ENCODE data around the gene RPS19BP1.

Gene RPS19BP1, protein sequence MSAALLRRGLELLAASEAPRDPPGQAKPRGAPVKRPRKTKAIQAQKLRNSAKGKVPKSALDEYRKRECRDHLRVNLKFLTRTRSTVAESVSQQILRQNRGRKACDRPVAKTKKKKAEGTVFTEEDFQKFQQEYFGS

GRCh38 chr22:39532215-39533073 lies at the start of gene RPS19BP1:
Gene RPS19BP1 (minus strand): TSS chr22:39532748. CDS start chr22:39532738, 10 bp downstream.
- in situ Hi-C loops (cut with MboI; ENCODE audit: low sequenced_read_pairs) = loop anchor here (25.0 kb wide), 1 partner anchor 370 kb away; the partner anchor contains the start of gene CBX7

GRCh38 chr22:39581303-39581702 lies 48.8 kb upstream of the RPS19BP1 start:
- in situ Hi-C loops (cut with MboI; ENCODE audit: low sequenced_read_pairs) = no loop called here

DNA sequence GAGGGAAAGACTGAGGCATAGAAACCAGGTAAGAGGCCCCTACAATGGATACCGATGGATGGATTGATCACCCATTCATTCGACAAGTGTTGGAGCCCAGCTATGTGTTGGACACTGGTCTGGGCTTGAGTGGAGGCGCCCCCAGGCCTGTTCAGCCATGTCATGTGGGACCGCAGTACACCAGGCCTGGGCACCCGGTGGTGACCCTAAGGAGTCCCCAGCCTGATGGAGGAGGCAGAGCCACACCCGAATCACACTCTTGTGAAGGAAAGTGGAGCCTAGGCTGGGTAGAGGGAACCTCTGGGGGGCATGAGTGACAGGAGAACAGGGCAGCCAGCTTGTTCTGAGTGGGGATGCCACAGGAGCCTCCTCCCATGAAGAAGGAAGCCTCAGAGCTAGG lies 48.2 kb upstream of the RPS19BP1 start:
- in situ Hi-C loops (cut with MboI; ENCODE audit: low sequenced_read_pairs) = no loop called here

- in situ Hi-C loops (cut with MboI; ENCODE audit: low sequenced_read_pairs) = no loop called here
These were observed 47.5 kb upstream of the RPS19BP1 start for GRCh38 chr22:39580006-39580441.

DNA sequence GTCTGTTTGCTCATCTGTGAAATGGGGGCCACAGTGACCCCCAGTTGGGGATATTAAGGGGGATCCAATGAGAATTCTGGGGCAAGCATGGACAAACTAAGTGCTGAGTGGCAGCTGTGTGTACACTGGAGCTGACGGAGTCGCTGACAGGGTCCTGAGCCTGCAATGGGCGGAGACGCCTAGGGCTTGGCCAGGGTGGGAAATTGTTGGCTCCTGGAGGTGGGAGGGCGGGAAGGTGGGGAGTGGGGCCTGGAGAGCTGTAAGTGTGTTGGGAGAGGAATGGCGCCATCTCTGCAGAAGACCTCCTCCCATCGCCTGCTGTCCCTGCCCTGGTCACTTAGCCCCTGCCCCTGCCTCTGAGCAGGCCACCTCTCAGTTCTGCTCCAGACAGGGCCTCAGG lies 45.4 kb upstream of the RPS19BP1 start:
- in situ Hi-C loops (cut with MboI; ENCODE audit: low sequenced_read_pairs) = no loop called here

DNA sequence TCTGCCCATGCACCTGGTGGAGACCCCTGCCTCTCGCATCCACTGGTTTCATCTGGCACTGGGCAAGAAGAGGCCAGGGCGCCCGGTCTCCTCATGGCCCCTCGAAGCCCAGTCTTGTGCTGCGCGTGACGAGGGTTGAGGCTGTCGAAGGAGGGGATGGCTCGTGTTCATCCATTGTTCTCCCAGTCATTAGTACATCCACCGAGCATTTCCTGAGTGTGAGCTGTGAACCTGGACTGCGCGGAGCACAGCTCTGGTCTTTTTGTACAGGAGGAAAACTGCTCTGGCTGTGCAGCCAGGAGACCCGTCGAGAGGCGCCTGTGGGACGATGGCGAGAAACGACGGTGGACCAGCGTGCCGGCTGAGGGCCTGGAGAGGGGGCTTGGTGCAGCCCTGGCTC lies 44.8 kb upstream of the RPS19BP1 start:
- in situ Hi-C loops (cut with MboI; ENCODE audit: low sequenced_read_pairs) = no loop called here

DNA sequence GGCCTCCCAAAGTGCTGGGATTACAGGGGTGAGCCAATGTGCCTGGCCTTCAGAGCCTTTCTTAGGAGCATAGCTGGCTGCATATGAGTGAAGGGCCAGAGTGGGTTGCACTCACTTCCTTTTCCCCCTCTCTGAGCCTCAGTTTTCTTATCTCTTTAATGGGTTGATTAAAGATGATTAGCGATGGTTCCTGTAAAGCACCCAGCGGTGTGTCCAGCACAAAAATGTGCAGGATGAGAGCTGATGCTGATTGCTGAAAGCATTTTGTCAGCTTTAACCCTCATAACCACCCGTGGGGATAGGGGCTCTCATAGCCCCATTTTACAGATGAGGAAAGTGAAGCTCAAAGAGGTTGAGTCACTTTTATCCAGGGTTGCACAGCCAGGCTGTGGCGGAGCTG lies 43.5 kb upstream of the RPS19BP1 start:
- in situ Hi-C loops (cut with MboI; ENCODE audit: low sequenced_read_pairs) = no loop called here

DNA sequence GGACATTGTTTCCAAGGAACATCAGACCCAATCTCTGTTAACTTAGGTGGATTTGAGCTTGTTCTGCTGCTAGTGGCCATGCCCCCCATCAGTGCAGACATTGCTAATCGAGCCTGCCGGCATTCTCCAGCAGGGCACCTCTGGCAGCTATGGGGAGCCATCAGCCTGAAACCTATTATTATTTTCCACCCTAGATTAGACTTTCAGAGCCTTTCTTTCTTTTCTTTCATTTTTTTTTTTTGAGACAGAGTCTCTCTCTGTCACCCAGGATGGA lies 42.9 kb upstream of the RPS19BP1 start:
- in situ Hi-C loops (cut with MboI; ENCODE audit: low sequenced_read_pairs) = no loop called here

DNA sequence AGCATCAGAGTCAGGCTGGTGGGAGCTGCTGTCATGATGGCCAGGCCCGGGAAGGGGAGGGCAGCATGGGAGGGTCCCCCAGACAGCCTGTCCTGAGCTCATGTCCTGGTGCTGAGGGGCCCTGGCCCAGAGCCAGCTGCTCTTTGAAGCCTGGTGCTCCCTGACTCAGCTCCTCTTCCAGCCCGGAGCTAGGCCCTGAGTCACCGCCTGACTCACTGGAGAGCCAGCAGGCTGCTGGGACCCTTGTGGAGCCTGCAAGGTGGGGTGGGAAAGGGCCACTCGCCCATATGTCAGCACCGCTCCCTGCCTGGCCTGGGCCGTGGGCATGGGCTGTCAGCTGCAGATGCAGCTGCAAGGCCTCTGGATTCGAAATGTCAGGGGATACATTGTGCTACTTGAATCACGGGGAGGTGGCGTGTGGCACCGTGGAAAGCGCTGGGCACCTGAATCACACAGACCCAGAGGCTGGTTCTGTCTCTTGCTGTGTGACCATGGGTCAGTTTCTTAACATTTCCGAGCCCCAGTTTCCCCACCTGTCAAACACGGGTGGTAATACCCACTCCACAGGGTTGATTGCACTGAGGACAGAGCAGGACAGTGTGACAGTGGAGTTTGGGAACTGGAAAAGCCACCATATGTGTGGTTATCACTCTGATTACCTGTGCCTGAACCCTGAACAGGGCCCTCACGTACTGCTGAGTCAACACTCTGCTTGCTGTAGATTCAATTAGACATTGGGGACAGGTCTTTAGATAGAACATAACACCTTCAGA lies 42.4 kb upstream of the RPS19BP1 start:
- in situ Hi-C loops (cut with MboI; ENCODE audit: low sequenced_read_pairs) = no loop called here

GRCh38 chr22:39571538-39571937 lies 39.0 kb upstream of the RPS19BP1 start:
- in situ Hi-C loops (cut with MboI; ENCODE audit: low sequenced_read_pairs) = no loop called here

- in situ Hi-C loops (cut with MboI; ENCODE audit: low sequenced_read_pairs) = no loop called here
These were observed 38.1 kb upstream of the RPS19BP1 start, which contains the start of gene CACNA1I for GRCh38 chr22:39570665-39571064. Gene CACNA1I (plus strand): TSS chr22:39570753. CDS start chr22:39570753, 0 bp downstream.

GRCh38 chr22:39570226-39570625 lies 37.7 kb upstream of the RPS19BP1 start:
- in situ Hi-C loops (cut with MboI; ENCODE audit: low sequenced_read_pairs) = no loop called here

DNA sequence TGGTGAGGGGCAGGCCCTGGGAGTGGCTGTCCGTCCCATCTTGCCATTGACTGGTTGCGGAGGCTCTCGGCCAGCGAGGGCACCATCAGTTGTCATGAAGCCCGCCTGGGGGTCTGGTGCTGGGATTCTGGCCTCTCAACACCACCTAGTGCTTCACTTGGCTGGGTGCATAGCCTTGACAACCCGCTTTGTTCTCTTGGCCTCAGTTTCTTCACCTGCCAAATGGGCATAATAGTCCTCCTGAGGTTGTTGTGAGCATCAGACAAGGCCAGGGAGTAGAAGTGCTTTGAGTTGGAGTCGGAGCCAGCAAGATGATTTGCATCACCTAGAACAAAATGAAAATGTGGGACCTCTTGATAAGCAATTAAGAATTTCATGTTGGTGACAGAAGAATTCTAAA lies 36.5 kb upstream of the RPS19BP1 start:
- in situ Hi-C loops (cut with MboI; ENCODE audit: low sequenced_read_pairs) = no loop called here

GRCh38 chr22:39568278-39568981 lies 35.9 kb upstream of the RPS19BP1 start:
- in situ Hi-C loops (cut with MboI; ENCODE audit: low sequenced_read_pairs) = no loop called here

DNA sequence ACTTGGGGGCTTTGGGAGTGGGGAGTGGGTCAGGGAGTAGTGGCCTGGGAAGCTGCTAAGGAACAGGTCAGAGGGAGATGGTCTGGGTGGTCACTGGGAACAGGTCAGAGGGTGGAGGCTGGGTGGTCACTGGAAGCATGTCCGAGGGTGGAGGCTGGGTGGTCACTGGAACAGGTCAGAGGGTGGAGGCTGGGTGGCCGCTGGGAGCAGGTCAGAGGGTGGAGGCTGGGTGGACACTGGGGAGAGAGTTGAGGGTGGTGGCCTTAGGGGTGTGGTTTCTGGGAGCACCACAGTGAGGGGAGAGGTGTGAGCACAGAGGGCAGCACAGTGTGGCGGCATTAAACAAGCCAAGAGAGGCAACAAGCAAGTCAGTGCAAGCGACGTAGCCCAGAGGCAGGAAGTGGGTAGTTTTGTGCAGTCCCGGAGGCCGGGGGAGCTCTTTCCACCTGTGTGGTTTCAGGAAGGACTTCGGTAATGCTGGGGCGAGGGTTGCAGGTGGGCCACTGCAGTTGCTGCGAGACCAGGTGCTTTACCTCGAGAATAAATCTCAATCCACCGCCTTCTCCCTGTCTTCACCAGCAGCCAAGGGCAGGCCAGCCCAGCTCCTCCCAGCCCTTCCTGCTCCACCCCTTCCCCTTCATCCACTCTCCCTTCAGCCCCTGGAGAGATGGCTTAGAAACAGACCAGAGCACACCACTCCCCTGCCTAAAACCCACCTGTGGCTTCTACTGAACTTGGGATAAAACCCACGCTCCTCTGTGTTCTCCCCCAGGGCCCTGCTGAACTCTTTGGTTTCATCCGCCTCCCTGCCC lies 34.8 kb upstream of the RPS19BP1 start:
- in situ Hi-C loops (cut with MboI; ENCODE audit: low sequenced_read_pairs) = no loop called here

GRCh38 chr22:39565414-39565944 lies 32.9 kb upstream of the RPS19BP1 start:
- in situ Hi-C loops (cut with MboI; ENCODE audit: low sequenced_read_pairs) = no loop called here

GRCh38 chr22:39563571-39564428 lies 31.3 kb upstream of the RPS19BP1 start:
- in situ Hi-C loops (cut with MboI; ENCODE audit: low sequenced_read_pairs) = no loop called here

DNA sequence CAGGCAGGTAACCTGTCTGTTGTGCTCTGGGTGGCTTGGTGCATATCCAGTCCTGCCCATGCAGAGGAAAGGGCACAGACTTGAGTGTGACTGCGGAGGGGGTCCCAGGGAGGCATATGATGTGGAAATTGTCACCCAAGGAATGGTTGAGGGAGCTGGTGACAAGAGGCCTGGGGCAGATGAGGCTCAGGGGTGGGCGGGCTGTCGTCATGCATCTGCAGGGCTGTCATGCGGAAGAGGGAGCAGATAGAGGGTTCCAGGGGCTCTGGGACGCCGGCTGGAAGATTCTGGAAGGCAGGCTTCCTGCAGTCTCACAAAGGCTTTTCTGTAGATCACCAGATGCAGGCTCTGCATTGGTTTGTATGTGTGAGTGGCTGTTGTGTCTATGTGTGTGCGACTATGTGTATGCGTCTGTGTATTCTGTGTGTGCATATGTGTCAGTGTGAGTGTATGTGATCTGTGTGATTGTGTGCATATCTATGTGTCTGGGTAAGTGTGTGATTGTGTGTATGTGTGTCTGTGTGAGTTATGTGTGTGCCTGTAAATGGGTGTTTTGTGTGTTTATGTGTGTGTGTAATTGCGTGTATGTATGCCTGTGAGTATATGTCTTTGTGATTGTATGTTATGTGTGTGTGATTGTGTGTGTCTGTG lies 30.4 kb upstream of the RPS19BP1 start:
- in situ Hi-C loops (cut with MboI; ENCODE audit: low sequenced_read_pairs) = no loop called here

GRCh38 chr22:39560127-39560526 lies 27.6 kb upstream of the RPS19BP1 start:
- in situ Hi-C loops (cut with MboI; ENCODE audit: low sequenced_read_pairs) = no loop called here

All from HL-60/S4 (cell line).